ENCODE data around the gene RPS16. TPM values are rescaled to one million over a fixed set of nuclear protein-coding genes. Genes with fewer than 3 reads are reported as not detected.

The RPS16 gene
- total and polyA plus RNA-seq, 9 of the 15 experiments (the other 6 are each of a cell fraction or from before 2014, with no cell fraction given), result 82.6 to 3,671 (median 2,204) TPM

GRCh38 chr19:39406656-39407409, 28.9 kb downstream of the RPS16 start, which contains the start of gene ZFP36 (continued):
- TF ChIP-seq RERE (CRISPR knock-in tag; IDR thresholded peaks at IDR 0.05; ENCODE audit: borderline replicate concordance) (peak; percentile 58; the same call in 1 of the 2 replicates), HBP1 (CRISPR knock-in tag; IDR thresholded peaks at IDR 0.05) (no peak), PTBP1 (IDR thresholded peaks at IDR 0.05; ENCODE audit: low read depth, low read length) (no peak), ZFP1 (CRISPR knock-in tag; IDR thresholded peaks at IDR 0.05) (no peak), TAF9B (IDR thresholded peaks at IDR 0.05; ENCODE audit: partially characterized antibody) (peak; percentile 34), ZNF778 (CRISPR knock-in tag; IDR thresholded peaks at IDR 0.05) (no peak), BCOR (IDR thresholded peaks at IDR 0.05) (no peak), NR2C1 (IDR thresholded peaks at IDR 0.05) (no peak), NR2C1 (tag; IDR thresholded peaks at IDR 0.05) (no peak), ZNF12 (CRISPR knock-in tag; IDR thresholded peaks at IDR 0.05) (no peak; the same call in 1 of the 2 replicates), E2F5 (CRISPR knock-in tag; IDR thresholded peaks at IDR 0.05) (no peak), GTF2B (IDR thresholded peaks at IDR 0.05; ENCODE audit: extremely low read depth, insufficient read length) (no peak), CC2D1A (IDR thresholded peaks at IDR 0.05) (no peak), KAT7 (CRISPR knock-in tag; IDR thresholded peaks at IDR 0.05; ENCODE audit: borderline replicate concordance) (peak; percentile 90; the same call in 1 of the 2 replicates), NFYB (IDR thresholded peaks at IDR 0.05; ENCODE audit: extremely low read depth, insufficient read length) (no peak), LEF1 (IDR thresholded peaks at IDR 0.05) (0 out of 2 replicates have a peak, but pooled peaks have one; percentile 2), SREBF2 (CRISPR knock-in tag; IDR thresholded peaks at IDR 0.05) (no peak), TAF7 (tag; IDR thresholded peaks at IDR 0.05) (peak; percentile 49; the same call in 1 of the 2 replicates), MCM2 (IDR thresholded peaks at IDR 0.05; ENCODE audit: low read depth) (no peak), TAF15 (IDR thresholded peaks at IDR 0.05; ENCODE audit: low read depth, low read length) (no peak), SMAD3 (CRISPR knock-in tag; conservative IDR thresholded peaks at IDR 0.05) (no peak)

All from K562 (cell line).